Measurements from ENCODE around the gene NOG.

Gene NOG

GRCh38 chr17:56602292-56603130 is 9.0 kb downstream of the NOG start:
- H3K36me3 ChIP-seq (ENCODE audit: control insufficient read depth, insufficient read depth, low read length), result no peaks in the 10 kb centered on the region
- no peak overlapping the region for H3K4me3 ChIP-seq (replicated peaks; ENCODE audit: low read depth, low read length)
- H3K27me3 ChIP-seq (replicated peaks; ENCODE audit: control insufficient read depth, insufficient read depth, low read length), result no peaks in the 10 kb centered on the region; the same call in none of the 2 replicates
- TF ChIP-seq CTCF (IDR thresholded peaks at IDR 0.05; ENCODE audit: insufficient read depth, low read length, poor library complexity, severe bottlenecking), result no peak
- DNase-seq (ENCODE audit: extremely low read depth, insufficient read length), result no peak

GRCh38 chr17:56603486-56604238 is 10.2 kb downstream of the NOG start:
- no peaks in the 10 kb centered on the region for H3K36me3 ChIP-seq (ENCODE audit: control insufficient read depth, insufficient read depth, low read length)
- DNase-seq (ENCODE audit: extremely low read depth, insufficient read length), result no peak
- no peak overlapping the region for H3K4me3 ChIP-seq (replicated peaks; ENCODE audit: low read depth, low read length)
- no peaks in the 10 kb centered on the region; the same call in 1 of the 2 replicates for H3K27me3 ChIP-seq (replicated peaks; ENCODE audit: control insufficient read depth, insufficient read depth, low read length)
- no peak for TF ChIP-seq CTCF (IDR thresholded peaks at IDR 0.05; ENCODE audit: insufficient read depth, low read length, poor library complexity, severe bottlenecking)

- no peak for DNase-seq (ENCODE audit: extremely low read depth, insufficient read length)
- no peak for TF ChIP-seq CTCF (IDR thresholded peaks at IDR 0.05; ENCODE audit: insufficient read depth, low read length, poor library complexity, severe bottlenecking)
- Histone ChIP-seq H3K27me3 (replicated peaks; ENCODE audit: control insufficient read depth, insufficient read depth, low read length) (no peaks in the 10 kb centered on the region; the same call in 1 of the 2 replicates), H3K36me3 (ENCODE audit: control insufficient read depth, insufficient read depth, low read length) (no peaks in the 10 kb centered on the region), H3K4me3 (replicated peaks; ENCODE audit: low read depth, low read length) (no peak overlapping the region)
Measured at GRCh38 chr17:56604691-56605290, 11.3 kb downstream of the NOG start.

- Histone ChIP-seq H3K4me3 (replicated peaks; ENCODE audit: low read depth, low read length) (no peak overlapping the region), H3K27me3 (replicated peaks; ENCODE audit: control insufficient read depth, insufficient read depth, low read length) (no peaks in the 10 kb centered on the region; the same call in 1 of the 2 replicates), H3K36me3 (ENCODE audit: control insufficient read depth, insufficient read depth, low read length) (no peaks in the 10 kb centered on the region)
- no peak for DNase-seq (ENCODE audit: extremely low read depth, insufficient read length)
- TF ChIP-seq CTCF (IDR thresholded peaks at IDR 0.05; ENCODE audit: insufficient read depth, low read length, poor library complexity, severe bottlenecking), result no peak
Measured at GRCh38 chr17:56608944-56609343, 15.4 kb downstream of the NOG start.

GRCh38 chr17:56610321-56610720 is 16.8 kb downstream of the NOG start:
- no peaks in the 10 kb centered on the region for H3K36me3 ChIP-seq (ENCODE audit: control insufficient read depth, insufficient read depth, low read length)
- no peak for DNase-seq (ENCODE audit: extremely low read depth, insufficient read length)
- no peak for TF ChIP-seq CTCF (IDR thresholded peaks at IDR 0.05; ENCODE audit: insufficient read depth, low read length, poor library complexity, severe bottlenecking)
- H3K27me3 ChIP-seq (replicated peaks; ENCODE audit: control insufficient read depth, insufficient read depth, low read length), result no peaks in the 10 kb centered on the region
- no peak overlapping the region for H3K4me3 ChIP-seq (replicated peaks; ENCODE audit: low read depth, low read length)
